ENCODE measurements around the gene RFPL3. TPM values are rescaled to one million over a fixed set of nuclear protein-coding genes. Genes with fewer than 3 reads are reported as not detected.
A peak's percentile ranks its signal among the peaks of the same experiment; 100 is the strongest.

Gene RFPL3
- polyA plus RNA-seq, 1 experiment = not detected

DNA sequence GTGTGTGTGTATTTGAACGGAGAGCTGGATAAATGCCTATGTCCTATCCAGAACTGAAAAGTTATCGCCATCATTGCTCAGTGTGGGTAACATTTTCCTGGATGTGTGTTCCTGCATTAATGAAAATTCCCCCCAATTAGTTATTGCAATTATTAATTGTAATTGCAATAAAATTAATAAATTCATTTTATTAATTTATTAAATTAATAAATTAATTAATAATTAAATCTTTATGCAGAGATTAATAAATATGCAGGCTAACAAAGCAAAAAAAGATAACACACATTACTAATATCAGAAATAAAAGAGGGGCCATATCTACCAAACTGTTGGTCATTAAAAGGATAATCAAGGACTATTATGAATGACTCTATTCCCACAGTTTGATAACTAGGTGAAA lies 3.6 kb downstream of the RFPL3 start:
- Histone ChIP-seq H3K36me3 (ENCODE audit: control insufficient read depth, insufficient read depth, low read length) (no peaks in the 10 kb centered on the region), H3K4me3 (ENCODE audit: low read depth, low read length) (no peak overlapping the region), H3K27me3 (ENCODE audit: control insufficient read depth, insufficient read depth, low read length) (0 out of 2 replicates have a peak, but pooled peaks cover 1% of the 10 kb centered on the region)
- DNase-seq (ENCODE audit: low read depth) = no peak
- ChIA-PET POLR2A (no interaction called here), CTCF (no interaction called here)
- TF ChIP-seq, protein P1, sequence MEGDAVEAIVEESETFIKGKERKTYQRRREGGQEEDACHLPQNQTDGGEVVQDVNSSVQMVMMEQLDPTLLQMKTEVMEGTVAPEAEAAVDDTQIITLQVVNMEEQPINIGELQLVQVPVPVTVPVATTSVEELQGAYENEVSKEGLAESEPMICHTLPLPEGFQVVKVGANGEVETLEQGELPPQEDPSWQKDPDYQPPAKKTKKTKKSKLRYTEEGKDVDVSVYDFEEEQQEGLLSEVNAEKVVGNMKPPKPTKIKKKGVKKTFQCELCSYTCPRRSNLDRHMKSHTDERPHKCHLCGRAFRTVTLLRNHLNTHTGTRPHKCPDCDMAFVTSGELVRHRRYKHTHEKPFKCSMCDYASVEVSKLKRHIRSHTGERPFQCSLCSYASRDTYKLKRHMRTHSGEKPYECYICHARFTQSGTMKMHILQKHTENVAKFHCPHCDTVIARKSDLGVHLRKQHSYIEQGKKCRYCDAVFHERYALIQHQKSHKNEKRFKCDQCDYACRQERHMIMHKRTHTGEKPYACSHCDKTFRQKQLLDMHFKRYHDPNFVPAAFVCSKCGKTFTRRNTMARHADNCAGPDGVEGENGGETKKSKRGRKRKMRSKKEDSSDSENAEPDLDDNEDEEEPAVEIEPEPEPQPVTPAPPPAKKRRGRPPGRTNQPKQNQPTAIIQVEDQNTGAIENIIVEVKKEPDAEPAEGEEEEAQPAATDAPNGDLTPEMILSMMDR (IDR thresholded peaks at IDR 0.05; ENCODE audit: insufficient read depth, low read depth, low read length) = no peak

- Histone ChIP-seq H3K4me3 (ENCODE audit: low read depth, low read length) (no peak overlapping the region), H3K36me3 (ENCODE audit: control insufficient read depth, insufficient read depth, low read length) (no peaks in the 10 kb centered on the region), H3K27me3 (ENCODE audit: control insufficient read depth, insufficient read depth, low read length) (peaks cover 3% of the 10 kb centered on the region; the same call in 1 of the 2 replicates)
- ChIA-PET CTCF (no interaction called here), POLR2A (interaction anchor here (0.6 kb wide), 1 partner anchor 49 kb away, joined by 23 read pairs; no protein-coding TSS in a partner anchor)
- TF ChIP-seq, protein P1 (IDR thresholded peaks at IDR 0.05; ENCODE audit: insufficient read depth, low read depth, low read length) = no peak
- no peak for DNase-seq (ENCODE audit: low read depth)
Measured at GRCh38 chr22:32364210-32364609, 6.5 kb downstream of the RFPL3 start.

- TF ChIP-seq, protein P1 (IDR thresholded peaks at IDR 0.05; ENCODE audit: insufficient read depth, low read depth, low read length) = no peak
- Histone ChIP-seq H3K27me3 (ENCODE audit: control insufficient read depth, insufficient read depth, low read length) (no peaks in the 10 kb centered on the region), H3K4me3 (ENCODE audit: low read depth, low read length) (no peak overlapping the region), H3K36me3 (ENCODE audit: control insufficient read depth, insufficient read depth, low read length) (no peaks in the 10 kb centered on the region; the same call in 1 of the 2 replicates)
- POLR2A ChIA-PET = no interaction called here
- CTCF ChIA-PET = no interaction called here
- DNase-seq (ENCODE audit: low read depth) = no peak
Measured at GRCh38 chr22:32375678-32376450, 18.2 kb downstream of the RFPL3 start.

- TF ChIP-seq, protein P1 (IDR thresholded peaks at IDR 0.05; ENCODE audit: insufficient read depth, low read depth, low read length) = no peak
- H3K27me3 ChIP-seq (ENCODE audit: control insufficient read depth, insufficient read depth, low read length) = no peaks in the 10 kb centered on the region
- ChIA-PET POLR2A (no interaction called here), CTCF (no interaction called here)
- no peak for DNase-seq (ENCODE audit: low read depth)
- H3K4me3 ChIP-seq (ENCODE audit: low read depth, low read length) = no peak overlapping the region
- no peaks in the 10 kb centered on the region; the same call in 1 of the 2 replicates for H3K36me3 ChIP-seq (ENCODE audit: control insufficient read depth, insufficient read depth, low read length)
Measured at GRCh38 chr22:32376681-32377080, 19.0 kb downstream of the RFPL3 start.

DNA sequence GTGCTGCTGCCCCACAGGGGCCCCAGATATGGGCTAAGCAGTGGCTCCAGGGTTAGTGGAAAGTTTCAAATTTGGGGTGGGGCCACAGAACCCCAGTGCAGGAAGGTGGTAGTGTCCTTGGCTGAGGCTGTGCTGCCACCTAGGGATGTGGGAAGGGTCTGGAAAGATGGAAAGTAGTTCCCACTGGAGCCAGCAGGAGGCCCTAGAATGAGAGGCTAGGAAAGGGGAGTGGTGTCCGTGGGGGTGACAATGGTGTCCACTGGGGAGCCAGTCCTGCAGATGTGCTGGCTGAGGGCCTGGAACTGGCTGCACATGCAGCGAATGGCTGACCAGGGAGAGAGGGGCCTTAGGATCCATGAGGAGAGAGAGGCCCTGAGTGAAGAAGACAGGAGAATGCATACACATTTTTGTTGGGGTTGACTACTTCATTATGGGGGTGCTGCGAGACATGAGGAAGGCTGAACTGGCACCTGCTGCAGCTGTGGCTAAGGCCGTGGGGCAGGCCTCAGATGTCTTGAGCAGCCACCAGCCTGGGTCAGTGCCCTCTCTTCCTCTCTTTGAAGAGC lies 21.1 kb downstream of the RFPL3 start:
- Histone ChIP-seq H3K36me3 (ENCODE audit: control insufficient read depth, insufficient read depth, low read length) (no peaks in the 10 kb centered on the region; the same call in 1 of the 2 replicates), H3K4me3 (ENCODE audit: low read depth, low read length) (no peak overlapping the region), H3K27me3 (ENCODE audit: control insufficient read depth, insufficient read depth, low read length) (no peaks in the 10 kb centered on the region)
- CTCF ChIA-PET = interaction anchor here (0.6 to 2.1 kb wide), 3 partner anchors 8 to 525 kb away, joined by 3 to 8 read pairs (median 4); no protein-coding TSS in a partner anchor
- TF ChIP-seq, protein P1 (IDR thresholded peaks at IDR 0.05; ENCODE audit: insufficient read depth, low read depth, low read length) = peak; percentile 52
- POLR2A ChIA-PET = no interaction called here
- no peak for DNase-seq (ENCODE audit: low read depth)
